ENCODE measurements around the gene TM9SF1. TPM values are rescaled to one million over a fixed set of nuclear protein-coding genes. Genes with fewer than 3 reads are reported as not detected.

The TM9SF1 gene
- total RNA-seq, 1 donor from 2014 or later, result 52.0 TPM

DNA sequence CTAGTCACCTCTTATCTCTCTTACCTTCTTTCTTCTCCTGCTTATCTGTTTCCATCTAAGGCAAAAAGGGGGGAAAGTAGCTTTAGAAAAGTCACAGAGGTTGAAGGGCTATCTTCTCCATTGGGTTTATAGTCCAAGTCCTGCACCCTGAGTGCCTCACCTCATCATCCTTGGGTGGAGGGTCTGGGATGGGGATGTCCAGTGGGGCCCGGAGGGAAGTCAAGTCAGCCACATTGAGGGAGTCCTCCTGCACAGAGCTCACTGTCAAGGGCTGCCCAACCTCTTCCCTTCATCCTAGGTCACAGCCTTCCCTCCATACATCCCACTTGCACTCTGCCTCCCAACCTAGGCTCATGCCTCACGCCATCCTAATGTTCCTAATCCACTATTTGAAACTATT lies 50.0 kb downstream of the TM9SF1 start:
- H3K4me1 ChIP-seq, result peaks cover 29% of the 10 kb centered on the region
- H3K4me3 ChIP-seq, result peak overlapping the region; percentile 76
- ATAC-seq (no peak), DNase-seq (no peak)
- no peaks in the 10 kb centered on the region for H3K27me3 ChIP-seq
- H3K36me3 ChIP-seq, result peaks cover 31% of the 10 kb centered on the region
- no peak overlapping the region for H3K27ac ChIP-seq
- H3K9me3 ChIP-seq, result no peaks in the 10 kb centered on the region
- TF ChIP-seq, protein P1, sequence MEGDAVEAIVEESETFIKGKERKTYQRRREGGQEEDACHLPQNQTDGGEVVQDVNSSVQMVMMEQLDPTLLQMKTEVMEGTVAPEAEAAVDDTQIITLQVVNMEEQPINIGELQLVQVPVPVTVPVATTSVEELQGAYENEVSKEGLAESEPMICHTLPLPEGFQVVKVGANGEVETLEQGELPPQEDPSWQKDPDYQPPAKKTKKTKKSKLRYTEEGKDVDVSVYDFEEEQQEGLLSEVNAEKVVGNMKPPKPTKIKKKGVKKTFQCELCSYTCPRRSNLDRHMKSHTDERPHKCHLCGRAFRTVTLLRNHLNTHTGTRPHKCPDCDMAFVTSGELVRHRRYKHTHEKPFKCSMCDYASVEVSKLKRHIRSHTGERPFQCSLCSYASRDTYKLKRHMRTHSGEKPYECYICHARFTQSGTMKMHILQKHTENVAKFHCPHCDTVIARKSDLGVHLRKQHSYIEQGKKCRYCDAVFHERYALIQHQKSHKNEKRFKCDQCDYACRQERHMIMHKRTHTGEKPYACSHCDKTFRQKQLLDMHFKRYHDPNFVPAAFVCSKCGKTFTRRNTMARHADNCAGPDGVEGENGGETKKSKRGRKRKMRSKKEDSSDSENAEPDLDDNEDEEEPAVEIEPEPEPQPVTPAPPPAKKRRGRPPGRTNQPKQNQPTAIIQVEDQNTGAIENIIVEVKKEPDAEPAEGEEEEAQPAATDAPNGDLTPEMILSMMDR (IDR thresholded peaks at IDR 0.05), result no peak
- intact Hi-C loops (cut with DNase I), result no loop called here

DNA sequence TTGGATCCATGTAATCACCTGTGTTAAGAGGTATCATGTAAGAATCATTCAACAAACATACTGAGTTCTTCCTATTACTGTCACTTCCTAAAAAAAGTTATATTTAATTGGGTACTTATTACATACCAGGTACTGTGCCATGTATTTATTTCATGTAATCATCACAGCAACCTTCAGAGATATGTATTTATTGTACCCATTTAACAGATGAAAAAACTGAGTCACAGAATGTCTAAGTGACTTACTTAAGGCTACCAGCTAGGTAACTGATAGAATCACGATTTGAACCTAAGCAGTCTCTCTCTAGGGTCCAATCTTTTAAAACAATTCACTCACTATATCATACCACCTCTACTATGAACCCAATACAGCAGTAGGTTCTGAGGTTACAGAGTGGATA lies 50.8 kb downstream of the TM9SF1 start:
- no peak for ATAC-seq
- H3K27ac ChIP-seq, result no peak overlapping the region
- H3K36me3 ChIP-seq, result peaks cover 23% of the 10 kb centered on the region
- H3K27me3 ChIP-seq, result no peaks in the 10 kb centered on the region
- no peak overlapping the region for H3K4me3 ChIP-seq
- intact Hi-C loops (cut with DNase I), result no loop called here
- TF ChIP-seq, protein P1 (IDR thresholded peaks at IDR 0.05), result no peak
- no peaks in the 10 kb centered on the region for H3K9me3 ChIP-seq
- H3K4me1 ChIP-seq, result peaks cover 34% of the 10 kb centered on the region
- DNase-seq, result no peak

GRCh38 chr14:24143511-24143910 lies 51.7 kb downstream of the TM9SF1 start:
- TF ChIP-seq, protein P1 (IDR thresholded peaks at IDR 0.05), result no peak
- peaks cover 23% of the 10 kb centered on the region for H3K36me3 ChIP-seq
- H3K9me3 ChIP-seq, result no peaks in the 10 kb centered on the region
- intact Hi-C loops (cut with DNase I), result no loop called here
- no peaks in the 10 kb centered on the region for H3K27me3 ChIP-seq
- ATAC-seq, result no peak
- no peak overlapping the region for H3K27ac ChIP-seq
- peaks cover 33% of the 10 kb centered on the region for H3K4me1 ChIP-seq
- H3K4me3 ChIP-seq, result no peak overlapping the region
- DNase-seq, result no peak

- H3K27ac ChIP-seq, result peak within 1 kb of the TSS; percentile 86
- H3K27me3 ChIP-seq, result no peaks in the 10 kb centered on the region
- no peaks in the 10 kb centered on the region for H3K9me3 ChIP-seq
- DNase-seq, result peak; percentile 100
- peaks cover 42% of the 10 kb centered on the region for H3K4me1 ChIP-seq
- peak; percentile 95 for ATAC-seq
- peaks cover 36% of the 10 kb centered on the region for H3K36me3 ChIP-seq
- TF ChIP-seq, protein P1 (IDR thresholded peaks at IDR 0.05), result peak; percentile 46
- intact Hi-C loops (cut with DNase I), result no loop called here
- H3K4me3 ChIP-seq, result peak within 1 kb of the TSS; percentile 77
Observed at GRCh38 chr14:24141097-24141880, 54.0 kb downstream of the TM9SF1 start, which contains the start of gene EMC9. TSS of gene EMC9 (minus strand) at chr14:24141591. CDS start at chr14:24141304, 287 bp downstream.

- TF ChIP-seq, protein P1 (IDR thresholded peaks at IDR 0.05), result no peak
- Histone ChIP-seq H3K36me3 (peaks cover 36% of the 10 kb centered on the region), H3K27me3 (no peaks in the 10 kb centered on the region), H3K4me3 (peak overlapping the region; percentile 77), H3K27ac (no peak overlapping the region), H3K4me1 (peaks cover 34% of the 10 kb centered on the region), H3K9me3 (no peaks in the 10 kb centered on the region)
- intact Hi-C loops (cut with DNase I), result no loop called here
- DNase-seq, result no peak
- no peak for ATAC-seq
Observed at GRCh38 chr14:24139272-24139934, 55.8 kb downstream of the TM9SF1 start.

Small RNA genes lying within 50 kb of the gene (microRNA-seq; reads per million reads assigned to microRNA genes)
- not detected for gene MIR7703 (ENCODE audit: borderline microRNAs expressed)

Other genes starting within 250 kb of the TM9SF1 start
- 25.8 TPM for gene DHRS4, start 241.7 kb downstream of the TM9SF1 start, total RNA-seq
- 16.3 TPM for gene DHRS4L2, start 206.5 kb downstream of the TM9SF1 start, total RNA-seq
- gene CARMIL3, start 143.4 kb downstream of the TM9SF1 start, total RNA-seq, result 0.96 TPM
- gene CPNE6, start 123.9 kb downstream of the TM9SF1 start, total RNA-seq, result not detected
- gene PCK2, start 101.1 kb downstream of the TM9SF1 start, total RNA-seq, result 39.9 TPM
- 57.8 TPM for gene DCAF11, start 80.7 kb downstream of the TM9SF1 start, total RNA-seq
- gene NRL, start 80.5 kb downstream of the TM9SF1 start, total RNA-seq, result 2.8 TPM
- 1.1 TPM for gene FITM1, start 64.8 kb downstream of the TM9SF1 start, total RNA-seq
- 171 TPM for gene PSME1, start 59.2 kb downstream of the TM9SF1 start, total RNA-seq
- gene EMC9, start 53.9 kb downstream of the TM9SF1 start, total RNA-seq, result 10.5 TPM
- gene PSME2, start 48.8 kb downstream of the TM9SF1 start, total RNA-seq, result 138 TPM
- gene RNF31, start 47.9 kb downstream of the TM9SF1 start, total RNA-seq, result 52.3 TPM
- gene IRF9, start 34.2 kb downstream of the TM9SF1 start, total RNA-seq, result 123 TPM
- 18.5 TPM for gene REC8, start 23.4 kb downstream of the TM9SF1 start, total RNA-seq
- gene IPO4, start 6.6 kb downstream of the TM9SF1 start, total RNA-seq, result 25.1 TPM
- gene TSSK4, start 10.3 kb upstream of the TM9SF1 start, total RNA-seq, result not detected
- gene CHMP4A, start 18.0 kb upstream of the TM9SF1 start, total RNA-seq, result 48.0 TPM
- 17.8 TPM for gene MDP1, start 20.6 kb upstream of the TM9SF1 start, total RNA-seq
- 142 TPM for gene NEDD8, start 36.9 kb upstream of the TM9SF1 start, total RNA-seq
- gene GMPR2, start 37.5 kb upstream of the TM9SF1 start, total RNA-seq, result 73.2 TPM
- gene TINF2, start 47.2 kb upstream of the TM9SF1 start, total RNA-seq, result 92.3 TPM
- gene TGM1, start 67.7 kb upstream of the TM9SF1 start, total RNA-seq, result 12.3 TPM
- gene RABGGTA, start 76.2 kb upstream of the TM9SF1 start, total RNA-seq, result 50.3 TPM
- gene DHRS1, start 104.3 kb upstream of the TM9SF1 start, total RNA-seq, result 28.0 TPM
- 21.4 TPM for gene NOP9, start 104.4 kb upstream of the TM9SF1 start, total RNA-seq
- gene CIDEB, start 112.5 kb upstream of the TM9SF1 start, total RNA-seq, result 18.8 TPM
- 6.4 TPM for gene LTB4R2, start 114.7 kb upstream of the TM9SF1 start, total RNA-seq
- gene LTB4R, start 116.1 kb upstream of the TM9SF1 start, total RNA-seq, result 9.8 TPM
- 54.5 TPM for gene ADCY4, start 139.6 kb upstream of the TM9SF1 start, total RNA-seq
- gene RIPK3, start 144.6 kb upstream of the TM9SF1 start, total RNA-seq, result 23.4 TPM
- gene NFATC4, start 172.7 kb upstream of the TM9SF1 start, total RNA-seq, result 42.5 TPM
- 16.6 TPM for gene NYNRIN, start 203.6 kb upstream of the TM9SF1 start, total RNA-seq
- gene CBLN3, start 234.2 kb upstream of the TM9SF1 start, total RNA-seq, result 2.9 TPM
- gene KHNYN, start 234.5 kb upstream of the TM9SF1 start, total RNA-seq, result 56.2 TPM
- 61.6 TPM for gene SDR39U1, start 247.3 kb upstream of the TM9SF1 start, total RNA-seq